MM.1S (cell line): ENCODE measurements around the gene LEP.

Source experiments
- DNase-seq: peaks from one replicate; pipeline ENCODE4 v3.0.0-alpha.2; 2015
- H2AFZ ChIP-seq: fragments of 300-600 bp; sonication (generic); 2 replicates; pipeline ENCODE4 v1.6.0; 2016; ENCODE audit warnings: antibody characterized with exemption, low read length
- H3F3A ChIP-seq: fragments of 300-600 bp; sonication (generic); 2 replicates; pipeline ENCODE4 v1.6.1; 2016; ENCODE audit warnings: mild to moderate bottlenecking, antibody characterized with exemption, low read length, moderate library complexity, mixed read lengths; ENCODE audit not compliant: insufficient read depth
- H3K27ac ChIP-seq: fragments of 300-600 bp; sonication (generic); 2 replicates; pipeline ENCODE4 v1.5.1; 2016; ENCODE audit warnings: mild to moderate bottlenecking, low read length
- H3K27me3 ChIP-seq: fragments of 300-600 bp; sonication (generic); replicated peaks from 2 replicates; pipeline ENCODE4 v1.6.0; 2016; ENCODE audit warnings: low read length; ENCODE audit not compliant: insufficient read depth
- H3K36me3 ChIP-seq: fragments of 300-600 bp; sonication (generic); replicated peaks from 2 replicates; pipeline ENCODE4 v1.6.1; 2016; ENCODE audit warnings: mild to moderate bottlenecking, low read length, mixed read lengths; ENCODE audit not compliant: insufficient read depth
- H3K4me1 ChIP-seq: fragments of 300-600 bp; sonication (generic); 2 replicates; pipeline ENCODE4 v1.6.1; 2016; ENCODE audit warnings: low read length, mixed read lengths
- H3K4me2 ChIP-seq: fragments of 300-600 bp; sonication (generic); 2 replicates; pipeline ENCODE4 v1.6.0; 2016; ENCODE audit warnings: low read depth, low read length
- H3K4me3 ChIP-seq: fragments of 300-600 bp; sonication (generic); 2 replicates; pipeline ENCODE4 v1.5.1; 2016; ENCODE audit warnings: low read length, mixed read lengths
- H3K79me2 ChIP-seq: fragments of 300-600 bp; sonication (generic); 2 replicates; pipeline ENCODE4 v1.6.1; 2016; ENCODE audit warnings: mixed run types, low read length, mixed read lengths
- H3K9ac ChIP-seq: fragments of 300-600 bp; sonication (generic); 2 replicates; pipeline ENCODE4 v1.6.1; 2016; ENCODE audit warnings: low read length, mixed read lengths
- H3K9me2 ChIP-seq: fragments of 300-600 bp; sonication (generic); replicated peaks from 2 replicates; pipeline ENCODE4 v1.6.1; 2016; ENCODE audit warnings: mild to moderate bottlenecking, low read length, mixed read lengths; ENCODE audit not compliant: insufficient read depth
- H3K9me3 ChIP-seq: fragments of 300-600 bp; sonication (generic); replicated peaks from 2 replicates; pipeline ENCODE4 v1.6.1; 2016; ENCODE audit warnings: mild to moderate bottlenecking, low read length, mixed read lengths; ENCODE audit not compliant: insufficient read depth
- H4K20me1 ChIP-seq: fragments of 300-600 bp; sonication (generic); 2 replicates; pipeline ENCODE4 v1.6.1; 2016; ENCODE audit warnings: mild to moderate bottlenecking, low read length, moderate library complexity, mixed read lengths; ENCODE audit not compliant: insufficient read depth
- CTCF ChIP-seq: fragments of 300-600 bp; sonication (generic); IDR thresholded peaks from 2 replicates; pipeline ENCODE4 v1.5.1; 2016; ENCODE audit warnings: antibody characterized with exemption, low read length, mixed read lengths
- EZH2 ChIP-seq: fragments of 300-600 bp; sonication (generic); optimal IDR thresholded peaks from 2 replicates; pipeline ENCODE3; 2017; ENCODE audit warnings: low read depth, mild to moderate bottlenecking, antibody characterized with exemption, low read length, mixed read lengths
- EZH2phosphoT487 ChIP-seq: fragments of 300-600 bp; sonication (generic); IDR thresholded peaks from 2 replicates; pipeline ENCODE4 v1.6.1; 2018; ENCODE audit warnings: antibody characterized with exemption, low read length

The LEP gene

GRCh38 chr7:128263420-128263819 is 22.3 kb downstream of the LEP start:
- H3K27ac ChIP-seq, result no peak overlapping the region
- H3K4me2 ChIP-seq, result no peak overlapping the region
- no peaks in the 10 kb centered on the region for H3K27me3 ChIP-seq
- no peaks in the 10 kb centered on the region for H3K79me2 ChIP-seq
- no peaks in the 10 kb centered on the region for H4K20me1 ChIP-seq
- H3K36me3 ChIP-seq, result no peaks in the 10 kb centered on the region
- no peak overlapping the region for H3K4me3 ChIP-seq
- H3K9me2 ChIP-seq, result no peaks in the 10 kb centered on the region
- H3K4me1 ChIP-seq, result no peaks in the 10 kb centered on the region
- no peaks in the 10 kb centered on the region for H3K9me3 ChIP-seq
- no peak overlapping the region for H2AFZ ChIP-seq
- H3K9ac ChIP-seq, result no peak overlapping the region
- TF ChIP-seq CTCF (no peak), EZH2phosphoT487 (no peak), EZH2 (no peak)
- no peak for DNase-seq
- no peaks in the 10 kb centered on the region for H3F3A ChIP-seq

- Histone ChIP-seq H3K4me3 (no peak overlapping the region), H3K9me3 (no peaks in the 10 kb centered on the region), H3K27me3 (no peaks in the 10 kb centered on the region), H4K20me1 (no peaks in the 10 kb centered on the region), H3K4me1 (no peaks in the 10 kb centered on the region), H3F3A (no peaks in the 10 kb centered on the region), H2AFZ (no peak overlapping the region), H3K4me2 (no peak overlapping the region), H3K9me2 (no peaks in the 10 kb centered on the region), H3K36me3 (no peaks in the 10 kb centered on the region), H3K27ac (no peak overlapping the region), H3K9ac (no peak overlapping the region), H3K79me2 (no peaks in the 10 kb centered on the region)
- TF ChIP-seq CTCF, result no peak
- no peak for TF ChIP-seq EZH2
- no peak for TF ChIP-seq EZH2phosphoT487
- no peak for DNase-seq
Observed at GRCh38 chr7:128264477-128264876, 23.4 kb downstream of the LEP start.

GRCh38 chr7:128265156-128265905 is 24.3 kb downstream of the LEP start:
- Histone ChIP-seq H3K4me2 (no peak overlapping the region), H3K27ac (no peak overlapping the region), H3K9me2 (no peaks in the 10 kb centered on the region), H3K4me3 (no peak overlapping the region), H3F3A (no peaks in the 10 kb centered on the region), H3K9me3 (no peaks in the 10 kb centered on the region), H4K20me1 (no peaks in the 10 kb centered on the region), H3K9ac (no peak overlapping the region), H3K79me2 (no peaks in the 10 kb centered on the region), H3K4me1 (no peaks in the 10 kb centered on the region), H3K27me3 (no peaks in the 10 kb centered on the region), H3K36me3 (no peaks in the 10 kb centered on the region), H2AFZ (no peak overlapping the region)
- no peak for DNase-seq
- TF ChIP-seq EZH2 (no peak), CTCF (no peak), EZH2phosphoT487 (no peak)
